Glutamatergic neuron (in vitro differentiated cells): ENCODE data around the gene STAT6. TPM values are rescaled to one million over a fixed set of nuclear protein-coding genes. Genes with fewer than 3 reads are reported as not detected.
"Not testable (repeated sequence)": the region's sequence is repeated elsewhere in the genome, so short reads cannot be mapped to it uniquely, and the experiment has no call there.

ENCODE experiments used
- DNase-seq: peaks from one replicate; pipeline ENCODE4 v3.0.0; 2022
- H3K27ac Mint-ChIP-seq: one replicate; pipeline ENCODE4 v1.8.0; 2020; ENCODE audit warnings: mild to moderate bottlenecking, mixed read lengths, inconsistent platforms; ENCODE audit not compliant: unreplicated experiment
- H3K27me3 Mint-ChIP-seq: one replicate; pipeline ENCODE4 v1.8.0; 2020; ENCODE audit warnings: mild to moderate bottlenecking, moderate library complexity, mixed read lengths, inconsistent platforms; ENCODE audit not compliant: unreplicated experiment
- H3K36me3 Mint-ChIP-seq: one replicate; pipeline ENCODE4 v1.8.0; 2020; ENCODE audit warnings: mild to moderate bottlenecking, mixed read lengths, inconsistent platforms; ENCODE audit not compliant: unreplicated experiment
- H3K4me1 Mint-ChIP-seq: one replicate; pipeline ENCODE4 v1.8.0; 2020; ENCODE audit warnings: mild to moderate bottlenecking, low read depth, mixed read lengths, inconsistent platforms; ENCODE audit not compliant: unreplicated experiment
- H3K4me3 Mint-ChIP-seq: one replicate; pipeline ENCODE4 v1.8.0; 2020; ENCODE audit warnings: mild to moderate bottlenecking, mixed read lengths, inconsistent platforms; ENCODE audit not compliant: unreplicated experiment
- H3K9me3 Mint-ChIP-seq: one replicate; pipeline ENCODE4 v1.8.0; 2020; ENCODE audit warnings: mild to moderate bottlenecking, moderate library complexity, mixed read lengths, inconsistent platforms; ENCODE audit not compliant: unreplicated experiment
- CTCF ChIP-seq: fragments of 200-600 bp; sonication (generic); IDR thresholded peaks from one replicate; pipeline ENCODE4 v1.5.0; 2021; ENCODE audit not compliant: partially characterized antibody, unreplicated experiment
- total RNA-seq: library from RNA; stranded (reverse); fragmentation: NEBNext Ultra II Directional; extraction: Animal tissue kit (Norgen Biotek cat#: 25700); gene quantifications from one replicate; pipeline ENCODE4 v1.2.1, GENCODE V29; 2021; ENCODE audit not compliant: unreplicated experiment

STAT6 gene
- total RNA-seq, 1 donor from 2014 or later: 34.4 TPM

DNA sequence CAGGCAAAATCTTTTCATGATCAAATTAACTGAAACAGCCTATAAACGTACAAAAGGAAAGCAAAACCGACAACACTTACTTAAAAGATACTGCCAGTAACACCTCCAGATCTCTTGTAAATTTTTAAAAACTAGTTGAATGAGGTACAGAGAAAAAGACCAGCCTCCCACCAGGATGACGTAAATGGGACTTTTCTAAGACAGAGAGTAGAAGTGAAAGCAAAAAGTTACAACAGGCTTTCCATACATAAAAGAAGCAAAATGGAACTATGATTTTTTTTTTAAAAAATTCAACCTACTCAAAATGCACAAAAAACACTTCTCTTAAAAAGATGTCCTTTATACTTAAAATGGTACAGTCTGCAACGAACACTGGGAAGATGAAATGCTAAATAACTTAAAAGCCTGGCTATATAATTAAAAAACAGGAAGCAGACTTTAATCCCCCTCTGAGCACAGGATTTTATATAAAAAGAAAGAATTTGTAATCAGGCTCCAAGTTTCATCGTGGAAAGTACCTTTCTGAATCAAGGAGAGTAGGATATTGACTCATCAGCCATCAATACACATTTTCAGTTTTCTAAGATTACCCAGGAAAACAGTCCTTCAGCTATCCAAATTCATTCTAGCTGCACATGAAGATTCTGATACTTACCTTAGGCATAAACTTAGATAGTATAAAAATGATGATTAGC is 47.0 kb downstream of the STAT6 start:
- Mint-ChIP-seq H3K4me3 (no peak overlapping the region), H3K27me3 (no peaks in the 10 kb centered on the region), H3K4me1 (no peaks in the 10 kb centered on the region), H3K9me3 (no peaks in the 10 kb centered on the region), H3K27ac (no peak overlapping the region), H3K36me3 (peaks cover 4% of the 10 kb centered on the region)
- DNase-seq: no peak
- no peak for TF ChIP-seq CTCF

GRCh38 chr12:57058454-57058853 is 52.7 kb downstream of the STAT6 start:
- H3K9me3 Mint-ChIP-seq: no peaks in the 10 kb centered on the region
- no peak overlapping the region for H3K4me3 Mint-ChIP-seq
- H3K27me3 Mint-ChIP-seq: no peaks in the 10 kb centered on the region
- H3K36me3 Mint-ChIP-seq: no peaks in the 10 kb centered on the region
- TF ChIP-seq CTCF: no peak
- H3K27ac Mint-ChIP-seq: no peak overlapping the region
- DNase-seq: no peak
- H3K4me1 Mint-ChIP-seq: peaks cover 2% of the 10 kb centered on the region

DNA sequence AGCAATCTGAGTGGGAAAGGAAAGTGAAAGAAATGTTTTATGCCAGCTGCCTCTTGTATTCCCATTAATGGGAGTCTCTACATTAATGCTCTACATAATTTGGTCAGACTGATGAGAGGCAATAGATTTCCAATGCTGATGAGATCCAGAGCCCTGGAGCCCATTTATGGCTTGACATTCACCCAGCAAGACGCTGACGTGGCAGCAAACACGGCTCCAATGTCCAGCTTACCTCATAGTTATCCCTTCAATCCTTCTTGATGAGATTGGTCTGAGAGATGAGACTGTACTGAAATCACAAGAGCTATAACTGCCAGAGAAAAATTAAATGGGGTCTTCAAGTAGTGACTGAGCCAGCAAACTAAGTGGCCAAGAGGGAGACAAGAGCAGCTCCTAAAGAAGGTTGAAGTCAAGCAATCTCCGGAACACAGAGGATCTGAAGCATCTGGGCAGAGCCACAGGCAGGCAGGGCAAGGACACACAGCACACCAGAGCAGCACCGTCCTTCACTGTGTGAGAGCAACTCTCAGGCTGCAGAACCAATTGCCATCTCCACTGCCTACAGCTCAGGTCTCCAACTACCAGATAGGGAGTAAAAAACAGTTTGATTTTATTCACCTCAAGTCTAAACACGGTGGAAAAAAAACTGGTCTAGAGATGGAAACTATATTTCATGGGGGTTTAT is 54.0 kb downstream of the STAT6 start:
- DNase-seq: no peak
- Mint-ChIP-seq H3K27me3 (no peaks in the 10 kb centered on the region), H3K9me3 (no peaks in the 10 kb centered on the region), H3K4me1 (peaks cover 2% of the 10 kb centered on the region), H3K27ac (no peak overlapping the region), H3K36me3 (no peaks in the 10 kb centered on the region), H3K4me3 (no peak overlapping the region)
- TF ChIP-seq CTCF: no peak

DNA sequence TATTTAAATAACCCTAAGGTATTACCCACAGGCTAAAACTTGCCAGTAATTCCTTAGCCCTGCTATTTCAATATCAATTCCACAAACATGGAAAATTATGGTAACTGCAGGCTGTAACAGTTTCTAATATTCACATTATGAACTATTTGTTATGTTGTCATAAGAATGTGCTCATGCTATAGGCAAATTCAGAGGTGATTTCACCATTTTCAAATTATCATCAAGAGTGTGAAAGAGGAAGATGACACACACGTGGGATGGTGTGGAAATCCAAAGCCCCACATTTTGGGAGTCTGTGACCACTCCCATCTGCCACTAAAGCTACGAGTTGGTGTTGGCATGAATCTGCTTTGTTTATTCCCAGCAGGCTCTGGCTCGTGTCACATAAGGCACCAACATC is 55.3 kb downstream of the STAT6 start:
- Mint-ChIP-seq H3K9me3 (no peaks in the 10 kb centered on the region), H3K27me3 (no peaks in the 10 kb centered on the region), H3K4me3 (no peak overlapping the region), H3K27ac (no peak overlapping the region), H3K4me1 (peaks cover 2% of the 10 kb centered on the region), H3K36me3 (no peaks in the 10 kb centered on the region)
- no peak for TF ChIP-seq CTCF
- DNase-seq: no peak

- not testable (repeated sequence) for H3K4me3 Mint-ChIP-seq, H3K4me1 Mint-ChIP-seq, DNase-seq, H3K9me3 Mint-ChIP-seq, H3K36me3 Mint-ChIP-seq, H3K27ac Mint-ChIP-seq, H3K27me3 Mint-ChIP-seq
Measured at GRCh38 chr12:57053901-57054300, 57.3 kb downstream of the STAT6 start.

DNA sequence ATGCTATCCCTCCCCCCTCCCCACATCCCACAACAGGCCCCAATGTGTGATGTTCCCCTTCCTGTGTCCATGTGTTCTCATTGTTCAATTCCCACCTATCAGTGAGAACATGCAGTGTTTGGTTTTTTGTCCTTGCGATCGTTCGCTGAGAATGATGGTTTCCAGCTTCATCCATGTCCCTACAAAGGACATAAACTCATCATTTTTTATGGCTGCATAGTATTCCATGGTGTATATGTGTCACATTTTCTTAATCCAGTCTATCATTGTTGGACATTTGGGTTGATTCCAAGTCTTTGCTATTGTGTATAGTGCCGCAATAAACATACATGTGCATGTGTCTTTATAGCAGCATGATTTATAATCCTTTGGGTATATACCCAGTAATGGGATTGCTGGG is 58.0 kb downstream of the STAT6 start:
- not testable (repeated sequence) for H3K4me1 Mint-ChIP-seq, DNase-seq, H3K9me3 Mint-ChIP-seq, H3K27ac Mint-ChIP-seq, H3K27me3 Mint-ChIP-seq, H3K4me3 Mint-ChIP-seq, H3K36me3 Mint-ChIP-seq
